ENCODE data around the gene UPK3A. TPM values are rescaled to one million over a fixed set of nuclear protein-coding genes. Genes with fewer than 3 reads are reported as not detected.

Gene UPK3A
- not detected in 2 replicates for total RNA-seq

GRCh38 chr22:45284705-45285262 is at the start of gene UPK3A:
Gene UPK3A, plus strand, starts transcription at chr22:45284949. Its CDS starts 65 bp downstream, at chr22:45285014.

GRCh38 chr22:45240810-45241631 is 43.7 kb upstream of the UPK3A start, which contains the start of gene KIAA0930:
Gene KIAA0930, minus strand, starts transcription at chr22:45240894. Its CDS starts 191 bp downstream, at chr22:45240703.

GRCh38 chr22:45309422-45310227 is 24.9 kb downstream of the UPK3A start, which contains the start of gene FAM118A:
Gene FAM118A, plus strand, starts transcription at chr22:45309934. Its CDS starts 12,446 bp downstream, at chr22:45322380.

Other genes starting within 250 kb of the UPK3A start
- 62.3 and 64.6 TPM in 2 replicates for gene NUP50, start 121.0 kb upstream of the UPK3A start, total RNA-seq
- gene KIAA0930, start 44.1 kb upstream of the UPK3A start, total RNA-seq = 49.9 and 171 TPM in 2 replicates
- gene FAM118A, start 25.0 kb downstream of the UPK3A start, total RNA-seq = 12.3 and 22.0 TPM in 2 replicates
- gene SMC1B, start 128.7 kb downstream of the UPK3A start, total RNA-seq = not detected in 2 replicates
- gene RIBC2, start 128.7 kb downstream of the UPK3A start, total RNA-seq = not detected in 2 replicates
- gene FBLN1, start 217.9 kb downstream of the UPK3A start, total RNA-seq = 11.6 and 154 TPM in 2 replicates

All from nasal cavity respiratory epithelium epithelial cell of viscerocranial mucosa (primary cell).